ENCODE measurements around the gene PIGR. TPM values are rescaled to one million over a fixed set of nuclear protein-coding genes. Genes with fewer than 3 reads are reported as not detected.
"Not testable (repeated sequence)": the region's sequence is repeated elsewhere in the genome, so short reads cannot be mapped to it uniquely, and the experiment has no call there.

Gene PIGR
- polyA plus RNA-seq, 5 donors = 0.09 to 0.26 (median 0.13) TPM

DNA sequence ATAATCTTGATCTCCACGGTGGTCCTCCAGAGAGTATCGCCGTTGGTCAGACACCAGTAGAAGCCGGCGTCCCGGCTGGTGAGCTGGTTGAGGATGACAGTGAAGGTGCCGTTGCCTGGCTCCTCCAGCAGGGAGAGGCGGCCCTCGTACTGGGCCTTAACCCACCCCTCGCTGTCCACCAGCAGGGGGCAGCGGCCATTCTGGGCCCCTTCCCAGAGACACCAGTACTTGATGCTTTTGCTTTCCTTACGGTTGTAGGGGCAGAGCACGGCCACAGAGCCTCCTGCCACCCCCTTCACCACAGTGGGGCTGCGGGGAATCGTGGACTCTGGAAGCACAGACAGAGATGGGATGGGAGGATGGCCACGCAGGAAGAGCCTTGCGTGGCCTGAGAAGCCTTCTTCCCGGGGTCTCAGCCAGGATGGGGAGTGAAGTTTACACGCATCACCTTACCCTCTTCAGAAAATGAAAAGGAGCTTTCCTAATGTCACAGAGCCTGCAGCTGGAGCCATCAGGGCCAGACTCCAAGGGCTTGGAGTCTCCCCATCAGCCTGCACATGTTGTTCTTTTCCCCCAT lies 10.7 kb downstream of the PIGR start:
- DNase-seq = no peak

DNA sequence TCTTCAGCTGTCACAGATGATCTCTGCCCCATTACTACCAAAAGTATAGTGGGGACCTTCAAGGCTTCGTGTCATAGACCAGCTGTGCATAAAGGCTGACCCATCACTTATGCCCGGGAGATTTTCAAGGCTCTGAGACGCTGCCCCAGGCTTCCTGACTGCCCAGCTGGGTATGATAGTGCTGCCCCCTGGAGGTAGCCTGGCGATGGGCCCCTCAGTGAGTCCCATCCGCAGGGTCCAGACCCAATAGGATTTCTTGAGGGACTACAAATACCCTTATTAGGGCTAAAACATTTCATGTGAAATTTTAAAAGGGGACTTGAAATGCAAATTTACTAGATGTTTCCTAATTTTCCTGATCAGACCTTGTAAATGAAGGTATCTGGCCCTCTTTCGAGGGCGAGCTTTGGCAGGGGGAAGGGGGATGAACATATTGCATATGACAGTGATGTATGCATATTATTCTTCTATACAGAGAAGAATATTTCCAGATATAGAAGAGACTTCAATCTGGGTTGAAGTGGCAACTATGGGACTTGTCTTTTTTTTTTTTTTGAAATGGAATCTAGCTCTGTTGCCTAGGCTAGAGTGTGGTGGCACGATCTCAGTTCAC lies 12.8 kb downstream of the PIGR start:
- no peak for DNase-seq

DNA sequence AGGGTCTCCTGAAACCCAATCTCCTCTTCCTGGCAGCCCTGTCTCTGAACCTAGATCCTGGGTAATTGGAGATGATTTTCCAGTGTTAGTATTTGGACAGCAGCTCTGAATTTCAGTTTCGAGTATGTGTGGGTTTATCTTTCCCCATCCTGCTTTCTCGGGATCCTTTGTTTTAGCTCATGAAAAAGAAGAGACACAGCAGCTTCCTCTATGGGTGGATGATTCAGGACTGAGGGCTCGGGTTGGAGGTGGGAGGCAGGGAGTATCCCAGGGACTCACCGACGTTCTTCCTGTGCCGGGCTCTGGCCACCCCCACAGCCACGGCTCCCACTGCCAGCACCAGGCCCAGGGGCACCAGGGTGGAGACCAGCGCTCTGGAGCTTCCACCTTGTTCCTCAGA lies 14.1 kb downstream of the PIGR start:
- no peak for DNase-seq

DNA sequence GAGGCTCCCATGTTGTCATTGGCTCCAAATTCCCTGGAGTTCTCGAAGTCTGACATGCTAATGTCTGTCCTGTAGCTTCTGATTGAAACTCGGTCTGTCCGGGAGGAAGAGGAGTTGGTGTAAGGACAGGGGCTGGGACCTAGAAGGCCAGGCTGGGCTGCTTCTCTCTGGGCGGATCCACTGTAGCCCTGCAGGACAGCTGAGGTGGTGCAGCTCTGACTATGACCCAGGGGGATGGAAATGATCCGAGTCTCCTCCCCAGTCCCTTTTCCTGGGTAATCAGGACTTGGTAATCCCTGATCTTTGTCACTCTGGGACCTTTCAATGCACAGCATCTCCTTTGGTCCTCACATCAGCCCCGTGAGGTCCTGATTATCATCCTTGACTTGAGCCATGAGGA lies 14.6 kb downstream of the PIGR start:
- no peak for DNase-seq

DNA sequence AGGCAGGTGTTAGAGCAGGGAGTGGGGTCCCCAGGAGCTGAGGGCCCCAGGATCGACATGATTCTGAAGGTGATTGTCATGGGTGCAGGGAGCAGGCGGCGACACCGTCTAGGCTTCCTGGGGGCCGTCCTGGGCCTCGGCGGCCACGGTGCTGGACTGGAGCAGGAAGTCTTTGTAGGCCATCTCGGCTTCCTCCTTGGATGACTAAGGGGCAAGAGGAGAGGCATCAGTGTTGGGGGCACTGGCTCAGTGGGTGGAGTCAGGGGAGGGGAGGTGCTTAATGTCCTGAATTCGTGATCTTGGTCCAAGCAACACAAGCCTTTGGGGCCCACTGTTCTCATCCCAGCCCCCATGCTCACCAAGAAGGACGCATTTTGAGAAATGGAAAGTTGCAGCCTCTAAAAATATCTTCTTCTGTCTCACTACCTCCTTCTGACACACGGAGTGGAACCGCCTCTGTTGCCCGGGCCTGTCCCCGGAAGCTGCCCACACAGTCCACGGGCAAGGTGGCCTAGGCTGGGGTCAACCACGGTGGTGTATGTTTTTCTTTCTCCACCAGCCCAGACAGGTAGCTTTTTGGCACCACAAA lies 16.0 kb downstream of the PIGR start:
- no peak for DNase-seq

DNA sequence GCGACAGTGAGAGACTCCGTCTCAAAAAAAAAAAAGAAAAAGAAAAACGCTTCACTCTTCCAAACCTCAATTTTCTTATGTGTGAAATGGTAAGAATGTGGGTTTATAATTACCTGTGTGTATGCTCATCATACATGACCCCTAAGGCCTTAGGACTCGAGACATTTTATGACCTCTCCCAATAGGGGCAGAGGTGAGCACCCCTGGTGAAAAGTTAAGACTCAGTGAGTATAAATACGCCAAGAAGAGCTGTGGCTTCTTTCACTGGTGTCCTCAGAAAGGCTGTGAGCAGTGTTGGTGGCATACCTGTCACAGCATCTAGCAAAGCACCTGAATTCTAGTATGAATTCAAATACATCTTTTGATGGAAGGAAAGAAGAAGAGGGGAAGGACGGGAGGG lies 16.7 kb downstream of the PIGR start:
- no peak for DNase-seq

DNA sequence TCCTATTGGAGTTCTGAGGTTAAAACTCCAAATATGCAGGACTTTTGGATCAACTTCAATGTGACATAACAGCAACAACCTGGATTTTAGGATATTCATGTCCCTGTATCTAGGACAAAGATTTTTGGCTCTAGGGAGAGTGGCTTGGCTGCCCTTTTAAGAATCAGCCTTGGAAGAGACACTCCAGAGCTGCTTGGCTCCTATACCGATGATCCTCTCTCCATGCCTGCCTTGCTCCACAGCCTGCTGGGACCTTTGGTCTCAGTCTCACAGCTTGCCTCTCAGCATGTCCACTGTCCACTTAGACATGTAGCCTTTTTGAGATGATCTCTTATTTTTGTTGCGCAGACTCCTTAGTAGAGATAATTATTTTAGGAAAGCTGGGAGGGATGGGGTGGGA lies 20.0 kb downstream of the PIGR start:
- no peak for DNase-seq

DNA sequence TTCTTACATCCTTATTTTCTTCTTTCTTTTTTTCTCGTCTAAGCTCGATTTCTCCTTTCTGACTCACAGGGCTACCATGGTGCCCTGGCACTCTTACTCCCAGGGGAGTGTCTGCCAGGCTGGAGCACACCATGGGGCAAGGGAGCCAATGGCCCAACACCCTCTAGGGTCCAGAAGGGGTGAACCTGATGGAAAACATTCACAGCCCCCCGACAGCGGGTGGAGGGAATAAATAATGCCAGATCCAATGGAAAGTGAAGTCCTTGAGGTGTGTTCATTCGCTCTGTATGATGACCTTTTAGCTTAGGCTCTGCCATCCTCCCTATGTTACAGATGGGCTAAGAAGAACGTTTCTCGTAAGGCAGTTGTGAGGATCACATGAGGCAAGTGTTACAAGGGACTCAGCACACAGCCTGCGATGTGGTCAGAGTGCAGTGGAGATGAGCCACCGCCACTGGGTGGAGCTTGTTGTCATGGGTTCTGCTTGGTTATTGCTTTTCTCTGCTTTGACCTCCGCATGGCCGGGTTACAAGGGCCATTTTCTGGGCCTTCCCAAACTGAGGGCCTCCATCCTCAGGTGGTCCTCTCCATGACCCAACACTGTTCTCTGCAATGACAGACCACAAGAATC lies 21.0 kb downstream of the PIGR start:
- no peak for DNase-seq

DNA sequence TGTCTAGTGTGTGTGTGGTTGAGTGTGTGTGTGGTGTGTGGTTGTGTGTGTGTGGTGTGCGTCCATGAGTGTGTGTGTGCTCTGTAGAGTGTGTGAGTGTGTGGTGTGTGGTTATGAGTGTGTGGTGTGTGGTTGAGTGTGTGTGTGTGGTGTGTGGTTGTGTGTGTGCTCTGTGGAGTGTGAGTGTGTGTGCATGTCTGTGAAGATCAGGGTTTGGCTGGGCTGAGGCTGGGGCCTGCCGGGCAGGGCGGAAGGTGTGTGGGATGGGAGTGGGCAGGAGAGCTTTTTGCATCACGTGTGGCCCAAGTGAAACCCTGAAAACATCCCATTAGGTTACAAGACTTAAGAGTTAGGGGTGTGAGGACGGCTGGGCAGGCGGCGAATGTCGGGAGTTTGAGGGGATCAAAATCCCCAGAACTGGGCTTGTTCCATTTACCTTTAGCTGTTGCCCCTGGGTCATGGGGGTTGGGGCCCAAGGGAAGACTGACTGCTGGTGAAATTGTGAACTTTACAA lies 21.6 kb downstream of the PIGR start:
- DNase-seq = no peak

DNA sequence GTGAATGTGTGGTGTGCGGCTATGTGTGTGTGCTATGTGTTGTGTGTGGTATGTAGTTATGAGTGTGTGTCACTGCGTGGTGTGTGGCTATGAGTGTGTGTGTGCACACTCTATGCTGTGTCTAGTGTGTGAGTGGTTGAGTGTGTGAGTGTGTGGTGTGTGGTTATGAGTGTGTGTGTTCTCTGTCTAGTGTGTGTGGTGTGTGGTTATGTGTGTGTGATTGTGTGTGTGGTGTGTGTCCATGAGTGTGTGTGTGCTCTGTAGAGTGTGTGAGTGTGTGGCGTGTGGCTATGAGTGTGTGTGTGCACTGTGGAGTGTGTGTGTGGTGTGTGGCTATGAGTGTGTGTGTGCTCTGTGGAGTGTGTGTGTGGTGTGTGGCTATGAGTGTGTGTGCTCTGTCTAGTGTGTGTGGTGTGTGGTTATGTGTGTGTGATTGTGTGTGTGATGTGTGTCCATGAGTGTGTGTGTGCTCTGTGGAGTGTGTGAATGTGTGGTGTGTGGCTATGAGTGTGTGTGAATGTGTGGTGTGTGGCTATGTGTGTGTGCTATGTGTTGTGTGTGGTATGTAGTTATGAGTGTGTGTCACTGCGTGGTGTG lies 22.2 kb downstream of the PIGR start:
- not testable (repeated sequence) for DNase-seq

DNA sequence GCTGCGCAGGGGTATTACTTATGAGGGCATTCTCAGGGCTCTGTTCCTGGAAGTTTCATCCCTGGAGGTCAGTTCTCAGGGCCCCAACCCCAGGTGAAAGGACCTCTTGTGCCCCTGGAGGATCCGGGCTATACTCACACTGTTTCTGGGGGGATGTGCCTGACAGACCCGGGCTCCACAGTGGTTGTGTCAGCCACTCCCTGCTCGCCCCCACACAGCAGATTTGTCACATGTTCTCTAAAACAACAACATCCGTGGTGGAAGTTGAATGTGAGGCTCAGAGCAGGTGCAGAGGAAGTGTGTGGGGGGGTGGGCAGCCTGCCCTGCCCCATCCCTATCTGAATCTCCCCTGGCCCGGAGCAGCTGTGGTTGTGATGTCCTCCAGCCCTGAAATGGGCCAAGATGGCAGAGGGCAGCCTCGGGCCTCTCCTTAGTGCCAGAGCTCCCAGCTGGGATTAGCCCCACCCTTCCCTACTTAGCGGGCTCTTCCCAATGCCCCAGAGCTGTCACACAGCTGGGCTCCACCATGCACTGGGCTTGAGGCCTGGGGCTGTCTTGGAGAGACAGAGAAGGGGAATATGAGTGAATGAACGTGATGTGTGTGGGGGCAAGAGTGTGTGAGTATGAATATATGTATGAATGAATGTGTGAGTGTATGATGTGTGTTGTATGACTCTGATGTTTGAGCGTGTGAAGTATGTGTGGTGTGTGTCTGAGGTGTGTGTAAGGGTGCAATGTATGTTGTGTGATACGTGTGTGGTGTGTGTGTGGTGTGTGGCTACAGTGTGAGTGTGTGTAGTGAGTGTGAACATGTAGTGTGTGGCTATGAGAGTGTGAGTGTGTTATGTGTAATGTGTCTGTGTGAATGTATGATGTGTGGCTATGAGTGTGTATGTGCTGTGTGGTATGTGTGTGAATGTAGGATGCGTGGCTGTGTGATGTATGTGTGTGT lies 23.0 kb downstream of the PIGR start:
- no peak for DNase-seq

DNA sequence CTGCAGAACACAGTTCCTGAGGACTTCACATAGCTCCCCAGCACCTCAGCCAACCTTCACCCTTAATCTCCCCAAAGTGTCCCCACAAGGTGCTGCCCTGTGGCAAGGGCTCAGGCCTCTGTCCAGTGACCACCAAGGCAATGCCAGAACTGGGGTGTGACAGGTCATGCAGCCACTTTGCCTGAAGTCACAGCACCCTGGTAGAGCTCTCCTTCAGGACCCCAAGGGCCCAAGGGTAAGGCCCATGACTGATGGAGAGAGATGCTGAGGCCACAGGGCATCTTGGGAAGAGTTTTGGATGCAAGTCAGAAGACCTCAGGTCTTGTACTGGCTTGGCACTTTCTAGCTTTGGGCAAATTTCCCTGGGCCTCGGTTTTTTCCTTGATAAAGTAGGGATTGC lies 23.7 kb downstream of the PIGR start:
- DNase-seq = no peak

DNA sequence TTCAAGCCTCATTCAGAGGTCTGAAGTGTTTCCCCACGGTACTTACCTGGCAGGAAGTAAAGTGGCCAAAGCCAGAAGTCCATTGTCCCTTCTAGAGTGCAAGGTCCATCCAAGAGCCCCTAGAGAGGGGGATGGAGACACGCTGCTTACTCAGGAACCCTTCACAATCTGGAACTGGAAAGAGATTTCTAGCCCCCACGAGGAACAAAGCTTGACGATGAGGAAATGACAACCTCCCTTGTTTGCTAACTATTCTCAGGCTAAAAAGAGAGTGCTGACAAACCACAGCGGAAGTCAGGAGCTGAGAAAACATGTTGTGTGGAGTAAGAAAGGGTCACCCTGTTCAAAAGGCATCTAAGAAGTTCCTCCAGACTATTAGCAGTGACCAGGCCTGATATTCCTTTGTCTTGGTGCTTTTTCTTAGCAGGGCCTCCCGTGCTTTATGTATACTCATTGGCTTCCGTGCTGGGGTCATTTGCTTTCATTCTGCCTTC lies 24.4 kb downstream of the PIGR start, which contains the start of gene FCMR:
Gene FCMR, minus strand, starts transcription at position 170 of the 494 bp plus-strand sequence. Its CDS starts 87 bp downstream, at position 83.
- no peak for DNase-seq

DNA sequence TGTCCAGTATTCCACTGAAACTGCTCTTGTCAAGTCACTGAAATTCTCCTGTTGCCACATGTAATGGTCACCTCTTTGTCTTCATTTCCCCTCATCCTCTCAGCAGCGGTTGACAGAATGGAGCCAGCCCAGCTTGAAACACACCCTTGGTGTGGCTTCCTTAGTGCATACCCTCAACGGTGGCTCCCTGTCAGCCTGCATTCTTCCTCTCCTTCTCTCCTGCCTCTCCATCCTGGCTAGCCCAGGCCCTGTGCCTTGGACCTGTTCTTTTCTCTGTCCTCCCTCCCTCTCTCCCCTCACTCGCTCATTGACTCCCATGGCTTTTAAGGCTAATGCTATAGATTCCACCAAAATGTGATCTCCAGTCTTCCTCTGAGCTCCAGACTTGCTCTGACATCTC lies 28.2 kb downstream of the PIGR start:
- no peak for DNase-seq

DNA sequence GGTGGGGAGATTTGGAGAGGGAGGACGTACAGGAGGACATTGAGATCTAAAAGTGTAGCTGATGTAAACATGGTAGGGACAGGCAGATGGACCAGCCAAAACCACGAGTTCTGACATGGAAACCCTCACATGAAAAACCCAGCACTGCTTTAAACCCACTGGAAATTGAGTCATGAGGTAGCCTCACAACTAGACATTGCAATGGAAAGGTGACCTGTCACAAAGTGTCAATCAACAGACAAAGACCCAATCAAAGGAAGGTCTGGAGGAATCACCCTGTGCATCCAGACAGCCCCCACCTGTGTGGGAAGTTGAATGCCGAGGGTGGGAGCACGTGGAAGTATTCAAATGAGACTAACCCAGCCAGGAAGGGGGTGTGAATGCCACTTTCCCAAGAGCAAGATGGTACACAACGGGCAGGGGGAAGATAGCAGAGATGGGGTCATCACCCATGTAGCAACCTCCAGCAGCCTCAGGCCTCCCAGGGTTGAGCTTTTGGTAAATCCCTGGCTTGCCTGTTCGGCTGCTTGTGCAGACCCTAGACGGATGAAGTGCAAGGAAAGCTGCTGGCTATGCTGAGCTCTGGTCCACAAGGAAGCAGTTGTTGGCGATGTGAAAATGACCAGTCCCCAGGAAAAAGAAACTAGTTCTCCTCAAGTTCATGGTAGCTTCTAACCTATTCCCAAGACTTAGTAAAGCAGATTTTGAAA lies 30.1 kb downstream of the PIGR start:
- DNase-seq = no peak

DNA sequence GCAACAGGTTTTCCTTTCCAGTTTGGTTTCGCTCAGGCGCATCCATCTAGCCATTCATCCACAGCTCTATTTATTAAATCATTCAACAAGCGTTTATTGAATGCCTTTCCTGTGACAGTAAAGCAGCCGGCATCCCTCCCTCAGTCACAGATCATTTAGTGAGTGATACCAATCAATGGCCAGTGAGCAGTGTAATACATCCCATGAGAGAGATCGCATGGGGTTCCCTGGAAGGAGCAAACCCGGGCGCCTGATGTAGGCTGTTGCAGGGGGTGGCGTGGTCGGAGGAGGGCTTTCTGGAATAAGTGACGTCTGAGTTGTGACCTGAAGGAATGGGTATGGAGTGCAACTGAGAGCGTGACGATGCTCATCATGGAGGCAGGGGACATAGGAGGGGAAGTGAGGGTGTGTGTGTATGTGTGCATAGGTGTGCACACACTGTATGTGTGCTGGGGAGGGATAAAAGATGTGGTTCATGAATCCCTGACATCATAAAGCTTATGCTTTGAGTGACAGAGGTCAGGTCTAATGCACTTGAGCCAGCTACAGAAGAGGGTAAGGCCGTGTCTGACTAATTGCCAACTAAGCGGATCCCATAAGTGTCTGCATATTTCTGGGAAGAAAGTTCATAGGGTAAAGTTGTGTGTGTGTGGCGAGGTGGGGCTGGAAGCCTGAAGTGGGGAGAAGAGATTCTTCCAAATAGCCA lies 31.1 kb downstream of the PIGR start:
- no peak for DNase-seq

DNA sequence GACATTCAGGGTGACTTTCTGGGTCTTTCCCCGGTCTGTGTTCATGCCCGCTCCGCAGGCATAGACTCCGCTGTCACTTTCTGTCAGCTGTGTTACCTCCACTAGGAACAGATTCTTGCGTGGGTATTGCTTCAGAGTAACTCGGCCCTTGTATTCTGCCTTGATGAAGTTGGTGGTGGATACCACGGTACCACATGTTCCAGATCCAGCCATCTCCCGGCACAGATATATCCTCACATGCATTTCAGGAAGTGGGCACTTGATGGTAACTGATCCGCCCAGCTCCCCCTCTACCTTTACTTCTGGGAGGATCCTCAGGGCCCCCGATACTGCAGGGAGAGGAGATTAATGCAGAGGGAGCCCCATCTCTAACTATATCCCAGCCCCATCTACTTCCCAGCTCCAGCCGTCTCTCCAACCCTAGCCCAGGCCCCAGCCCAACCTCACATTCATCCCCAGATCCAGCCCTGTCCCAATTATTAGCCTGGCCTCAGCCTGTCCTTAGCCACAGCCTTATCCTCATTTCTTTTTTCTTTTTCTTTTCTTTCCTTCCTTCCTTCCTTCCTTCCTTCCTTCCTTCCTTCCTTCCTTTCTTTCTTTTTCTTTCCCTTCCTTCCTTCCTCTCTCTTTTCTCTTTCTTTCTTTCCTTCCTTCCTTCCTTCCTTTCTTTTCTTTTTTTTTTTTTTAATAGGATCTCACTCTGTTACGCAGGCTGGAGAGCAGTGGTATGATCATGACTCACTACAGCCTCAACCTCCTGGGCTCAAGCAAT lies 32.3 kb downstream of the PIGR start:
- no peak for DNase-seq

DNA sequence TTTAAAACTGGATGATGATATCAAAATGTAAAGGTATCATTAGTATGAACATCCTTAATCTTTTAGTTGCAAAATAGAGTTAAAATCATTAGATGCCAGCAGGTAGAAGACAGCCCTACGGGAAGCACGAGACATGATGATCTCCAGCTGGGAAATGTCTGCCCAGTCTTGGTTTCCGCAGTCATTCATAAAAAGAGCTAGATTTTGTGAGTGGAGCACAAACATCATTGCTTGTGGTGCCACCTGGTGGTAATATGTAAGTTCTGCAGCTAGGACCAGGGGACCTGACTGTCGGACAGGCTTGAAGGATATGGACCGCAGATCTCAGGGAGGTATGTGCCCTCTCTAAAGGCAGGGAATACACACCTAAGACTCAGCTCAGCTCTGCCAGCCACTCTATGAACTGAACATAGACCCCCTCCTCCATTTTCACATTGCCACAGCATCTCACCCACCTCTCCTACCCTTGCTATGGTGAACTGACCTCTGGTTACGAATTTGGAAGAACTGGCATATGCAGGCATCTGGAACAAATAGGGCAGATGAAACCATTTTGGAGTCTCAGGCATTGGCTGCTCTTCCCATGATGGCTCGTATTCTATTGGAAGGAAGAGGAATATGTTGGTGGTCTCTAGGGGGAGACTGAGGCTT lies 33.7 kb downstream of the PIGR start:
- DNase-seq = peak; percentile 60 to 73
